ENCODE data around the gene RAD51B. TPM values are rescaled to one million over a fixed set of nuclear protein-coding genes. Genes with fewer than 3 reads are reported as not detected.

Gene RAD51B
- total and polyA plus RNA-seq, 2 of the 13 experiments (the other 11 are each of a cell fraction or from before 2014, with no cell fraction given) = 7.0 to 9.5 TPM

DNA sequence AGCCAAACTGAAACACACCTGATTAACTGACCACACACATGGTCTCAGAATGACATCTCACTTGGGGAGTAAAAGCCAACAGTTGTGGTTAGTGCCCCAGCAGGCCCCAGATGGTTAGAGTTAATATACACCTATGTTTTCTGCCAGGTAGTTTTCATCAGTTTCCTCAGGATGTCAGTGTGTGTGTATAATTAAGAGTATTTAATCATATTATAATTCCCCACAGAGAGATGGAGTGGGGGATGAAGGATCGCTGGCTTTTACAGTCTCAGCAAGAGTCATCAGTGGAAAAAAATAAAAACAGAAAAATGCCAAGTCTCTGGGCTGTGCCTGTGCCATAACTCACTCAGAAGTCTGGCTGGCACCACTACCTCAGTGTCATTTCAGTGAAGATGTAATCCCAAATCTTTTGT, 560.8 kb downstream of the RAD51B start:
- FAIRE-seq (no peak), ATAC-seq (no peak), DNase-seq (ENCODE audit: low spot score) (no peak)
- intact Hi-C loops (cut with micrococcal nuclease; ENCODE audit: unreplicated experiment) (no loop called here), in situ Hi-C loops (cut with HindIII; ENCODE audit: extremely low pct_ligation_motif_present, low pct_unique_long_range_greater_than_20kb) (no loop called here)
- Histone ChIP-seq H3K9ac (ENCODE audit: insufficient read depth, low read depth, low read length) (no peak overlapping the region), H3K27me3 (ENCODE audit: control insufficient read depth in 1 of 2, insufficient read depth in 2 of 2, low read length in 2 of 2) (no peaks in the 10 kb centered on the region), H2AFZ (ENCODE audit: low read length) (no peak overlapping the region), H3K36me3 (replicated peaks in 1 of 2; ENCODE audit: control insufficient read depth in 1 of 2, insufficient read depth in 2 of 2, low read length in 2 of 2) (no peaks in the 10 kb centered on the region), H3K4me1 (ENCODE audit: insufficient read depth, low read length) (peaks cover 40% of the 10 kb centered on the region), H4K20me1 (ENCODE audit: insufficient read depth, low read length) (no peaks in the 10 kb centered on the region), H3K79me2 (ENCODE audit: insufficient read depth, low read length) (no peaks in the 10 kb centered on the region), H3K4me2 (ENCODE audit: low read depth, low read length) (no peak overlapping the region), H3K9me3 (ENCODE audit: low read length) (no peaks in the 10 kb centered on the region), H3K27ac (ENCODE audit: extremely low read length, insufficient read depth, low read length) (no peak overlapping the region), H3K4me3 (replicated peaks in 1 of 3; ENCODE audit: insufficient read depth in 1 of 3, low read depth in 2 of 3, low read length in 3 of 3) (no peak overlapping the region)
- 97% methylated on average over 1 of the region's 1 CpG for WGBS (ENCODE audit: low lambda C conversion rate)
- TF ChIP-seq NFE2 (CRISPR knock-in tag; IDR thresholded peaks at IDR 0.05) (no peak), RAD21 (CRISPR knock-in tag; IDR thresholded peaks at IDR 0.05) (no peak)
- ChIA-PET CTCF (ENCODE audit: low intra/inter-chr PET ratio, low total read pairs) (no interaction called here), POLR2A (no interaction called here)
- no TSS peak for BruUV-seq (replicated peaks)

DNA sequence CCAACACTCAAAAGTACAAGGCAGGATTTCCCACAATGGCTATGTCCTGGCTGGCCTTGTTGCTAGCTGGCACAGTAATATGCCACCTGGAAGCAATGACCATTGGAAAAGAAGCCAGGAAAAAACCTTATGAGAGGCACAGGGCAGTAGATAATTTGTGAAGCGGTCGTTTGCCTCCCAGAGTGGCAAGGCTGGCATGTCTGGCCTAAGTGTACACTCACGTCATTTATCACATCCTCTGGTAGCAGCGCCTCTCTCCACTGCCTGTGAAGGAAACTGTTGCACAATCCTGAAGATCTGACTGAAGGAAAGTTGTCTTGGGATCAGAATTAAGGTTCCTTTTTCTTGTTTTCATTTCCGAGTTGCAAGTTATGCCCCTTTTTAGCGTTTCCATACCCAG, 564.8 kb downstream of the RAD51B start:
- ATAC-seq = no peak
- no peak overlapping the region for H2AFZ ChIP-seq (ENCODE audit: low read length)

More for the DNA sequence above, 564.8 kb downstream of the RAD51B start:
- no TSS peak for BruUV-seq (replicated peaks)
- DNase-seq (ENCODE audit: low spot score) (no peak), FAIRE-seq (no peak)
- peaks cover 23% of the 10 kb centered on the region for H3K4me1 ChIP-seq (ENCODE audit: insufficient read depth, low read length)
- no peaks in the 10 kb centered on the region for H3K36me3 ChIP-seq (replicated peaks in 1 of 2; ENCODE audit: control insufficient read depth in 1 of 2, insufficient read depth in 2 of 2, low read length in 2 of 2)
- in situ Hi-C loops (cut with HindIII; ENCODE audit: extremely low pct_ligation_motif_present, low pct_unique_long_range_greater_than_20kb) = no loop called here
- H3K9ac ChIP-seq (ENCODE audit: insufficient read depth, low read depth, low read length) = no peak overlapping the region
- no peaks in the 10 kb centered on the region for H3K27me3 ChIP-seq (ENCODE audit: control insufficient read depth in 1 of 2, insufficient read depth in 2 of 2, low read length in 2 of 2)
- intact Hi-C loops (cut with micrococcal nuclease; ENCODE audit: unreplicated experiment) = no loop called here
- no peak overlapping the region for H3K27ac ChIP-seq (ENCODE audit: extremely low read length, insufficient read depth, low read length)
- H4K20me1 ChIP-seq (ENCODE audit: insufficient read depth, low read length) = no peaks in the 10 kb centered on the region
- no peak overlapping the region for H3K4me3 ChIP-seq (replicated peaks in 1 of 3; ENCODE audit: insufficient read depth in 1 of 3, low read depth in 2 of 3, low read length in 3 of 3)
- TF ChIP-seq, protein P1, sequence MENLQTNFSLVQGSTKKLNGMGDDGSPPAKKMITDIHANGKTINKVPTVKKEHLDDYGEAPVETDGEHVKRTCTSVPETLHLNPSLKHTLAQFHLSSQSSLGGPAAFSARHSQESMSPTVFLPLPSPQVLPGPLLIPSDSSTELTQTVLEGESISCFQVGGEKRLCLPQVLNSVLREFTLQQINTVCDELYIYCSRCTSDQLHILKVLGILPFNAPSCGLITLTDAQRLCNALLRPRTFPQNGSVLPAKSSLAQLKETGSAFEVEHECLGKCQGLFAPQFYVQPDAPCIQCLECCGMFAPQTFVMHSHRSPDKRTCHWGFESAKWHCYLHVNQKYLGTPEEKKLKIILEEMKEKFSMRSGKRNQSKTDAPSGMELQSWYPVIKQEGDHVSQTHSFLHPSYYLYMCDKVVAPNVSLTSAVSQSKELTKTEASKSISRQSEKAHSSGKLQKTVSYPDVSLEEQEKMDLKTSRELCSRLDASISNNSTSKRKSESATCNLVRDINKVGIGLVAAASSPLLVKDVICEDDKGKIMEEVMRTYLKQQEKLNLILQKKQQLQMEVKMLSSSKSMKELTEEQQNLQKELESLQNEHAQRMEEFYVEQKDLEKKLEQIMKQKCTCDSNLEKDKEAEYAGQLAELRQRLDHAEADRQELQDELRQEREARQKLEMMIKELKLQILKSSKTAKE (CRISPR knock-in tag; IDR thresholded peaks at IDR 0.05; ENCODE audit: borderline replicate concordance) = no peak
- TF ChIP-seq ZNF670 (CRISPR knock-in tag; IDR thresholded peaks at IDR 0.05; ENCODE audit: borderline replicate concordance) (no peak), RBM22 (optimal IDR thresholded peaks at IDR 0.05; ENCODE audit: low read length) (no peak), HOXD1 (CRISPR knock-in tag; IDR thresholded peaks at IDR 0.05) (no peak), CEBPB (IDR thresholded peaks at IDR 0.05; ENCODE audit: borderline replicate concordance, low read depth, low read length) (peak; percentile 65), PHB2 (IDR thresholded peaks at IDR 0.05; ENCODE audit: partially characterized antibody) (no peak), ARHGAP35 (CRISPR knock-in tag; IDR thresholded peaks at IDR 0.05; ENCODE audit: borderline replicate concordance) (no peak), MAF1 (CRISPR knock-in tag; IDR thresholded peaks at IDR 0.05; ENCODE audit: borderline replicate concordance) (no peak)
- WGBS (ENCODE audit: low lambda C conversion rate) = 85% methylated on average over 6 of the region's 6 CpGs
- no peaks in the 10 kb centered on the region for H3K9me3 ChIP-seq (ENCODE audit: low read length)
- no peaks in the 10 kb centered on the region for H3K79me2 ChIP-seq (ENCODE audit: insufficient read depth, low read length)
- ChIA-PET POLR2A (no interaction called here), CTCF (ENCODE audit: low intra/inter-chr PET ratio, low total read pairs) (no interaction called here)
- no peak overlapping the region for H3K4me2 ChIP-seq (ENCODE audit: low read depth, low read length)

Data from HepG2 (cell line).